OCI-LY1 (cell line): ENCODE measurements around the gene SKAP1.

Experiments
- EZH2 ChIP-seq: fragments of 200-600 bp; sonication (generic), shearing (Covaris generic); IDR thresholded peaks from 2 replicates; pipeline ENCODE4 v1.8.0; 2017; ENCODE audit warnings: borderline replicate concordance, mixed run types, mild to moderate bottlenecking, antibody characterized with exemption, low read length, moderate library complexity, mixed read lengths
- TF ChIP-seq, protein P1 (sequence below): fragments of 200-600 bp; sonication (generic), shearing (Covaris generic); IDR thresholded peaks from 2 replicates; pipeline ENCODE4 v1.5.1; 2017; ENCODE audit warnings: mild to moderate bottlenecking, antibody characterized with exemption, low read length, moderate library complexity, mixed read lengths

DNA sequence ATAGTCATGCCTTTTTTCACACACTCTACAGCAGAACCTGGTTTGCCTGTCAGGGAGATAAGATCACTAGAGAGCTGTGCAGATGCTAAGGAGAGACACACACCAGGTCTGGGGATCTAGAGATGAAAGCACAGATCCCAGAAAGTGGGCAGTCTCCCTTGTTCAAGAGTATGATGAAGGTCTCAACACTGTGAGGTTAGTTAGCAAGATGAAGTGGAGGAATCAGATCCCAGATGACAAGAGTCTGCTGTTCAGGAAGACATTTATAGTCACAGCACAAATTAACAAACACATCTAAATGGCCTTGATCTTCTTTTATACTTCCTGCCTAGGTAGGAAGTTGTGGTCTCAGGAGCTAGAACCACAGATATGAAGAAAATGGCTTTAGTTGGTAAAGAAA is 23.4 kb upstream of the SKAP1 start:
- TF ChIP-seq, protein P1, sequence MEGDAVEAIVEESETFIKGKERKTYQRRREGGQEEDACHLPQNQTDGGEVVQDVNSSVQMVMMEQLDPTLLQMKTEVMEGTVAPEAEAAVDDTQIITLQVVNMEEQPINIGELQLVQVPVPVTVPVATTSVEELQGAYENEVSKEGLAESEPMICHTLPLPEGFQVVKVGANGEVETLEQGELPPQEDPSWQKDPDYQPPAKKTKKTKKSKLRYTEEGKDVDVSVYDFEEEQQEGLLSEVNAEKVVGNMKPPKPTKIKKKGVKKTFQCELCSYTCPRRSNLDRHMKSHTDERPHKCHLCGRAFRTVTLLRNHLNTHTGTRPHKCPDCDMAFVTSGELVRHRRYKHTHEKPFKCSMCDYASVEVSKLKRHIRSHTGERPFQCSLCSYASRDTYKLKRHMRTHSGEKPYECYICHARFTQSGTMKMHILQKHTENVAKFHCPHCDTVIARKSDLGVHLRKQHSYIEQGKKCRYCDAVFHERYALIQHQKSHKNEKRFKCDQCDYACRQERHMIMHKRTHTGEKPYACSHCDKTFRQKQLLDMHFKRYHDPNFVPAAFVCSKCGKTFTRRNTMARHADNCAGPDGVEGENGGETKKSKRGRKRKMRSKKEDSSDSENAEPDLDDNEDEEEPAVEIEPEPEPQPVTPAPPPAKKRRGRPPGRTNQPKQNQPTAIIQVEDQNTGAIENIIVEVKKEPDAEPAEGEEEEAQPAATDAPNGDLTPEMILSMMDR = no peak
- no peak for TF ChIP-seq EZH2
